Hepatocyte (in vitro differentiated cells): ENCODE data around the gene GRIN3B.

Experiments
- CTCF ChIP-seq: fragments of 200-600 bp; sonication (generic); IDR thresholded peaks from 2 replicates; pipeline ENCODE4 v1.5.1; 2016; ENCODE audit warnings: antibody characterized with exemption, mild to moderate bottlenecking; ENCODE audit not compliant: poor library complexity
- EZH2 ChIP-seq: fragments of 200-600 bp; sonication (generic); IDR thresholded peaks from 2 replicates; pipeline ENCODE4 v1.6.1; 2016; ENCODE audit warnings: antibody characterized with exemption, mild to moderate bottlenecking, borderline replicate concordance
- EZH2phosphoT487 ChIP-seq: fragments of 200-600 bp; sonication (generic); IDR thresholded peaks from one replicate; pipeline ENCODE4 v1.6.1; 2018; ENCODE audit warnings: antibody characterized with exemption, mild to moderate bottlenecking, low read depth, moderate library complexity; ENCODE audit not compliant: unreplicated experiment, severe bottlenecking

GRCh38 chr19:971795-972194, 28.4 kb upstream of the GRIN3B start:
- TF ChIP-seq CTCF (no peak), EZH2 (no peak), EZH2phosphoT487 (no peak)
